Stomach (tissue), 9 donors: ENCODE results near the gene CFAP68. TPM values are rescaled to one million over a fixed set of nuclear protein-coding genes. Genes with fewer than 3 reads are reported as not detected.
"Not testable (repeated sequence)": the region's sequence is repeated elsewhere in the genome, so short reads cannot be mapped to it uniquely, and the experiment has no call there.

Experiments used
- DNase-seq, 2 donors: peaks; one replicate each; pipeline versions ENCODE4 v3.0.0 to v3.0.0-alpha.2; 2013 to 2019
- H3K27ac ChIP-seq, 5 donors: fragments of 200-600 bp in 4 of 5; sonication (generic) in 4 of 5; one replicate each; pipeline ENCODE4 v1.5.1; 2013 to 2019; ENCODE audit warnings: mild to moderate bottlenecking in 1 of 5, moderate library complexity in 1 of 5
- H3K27me3 ChIP-seq, 3 donors: fragments of 200-600 bp; sonication (generic); one replicate each; pipeline ENCODE4 v1.5.1; 2017 to 2019; ENCODE audit warnings: mixed run types in 1 of 3
- H3K36me3 ChIP-seq, 4 donors: fragments of 200-600 bp; sonication (generic); 1 replicate in 3 of 4; 2 replicates in 1 of 4; pipeline ENCODE4 v1.5.1; 2016 to 2019
- H3K4me1 ChIP-seq, 4 donors: fragments of 200-600 bp; sonication (generic); one replicate each; pipeline ENCODE4 v1.5.1; 2016 to 2019
- H3K4me3 ChIP-seq, 4 donors: fragments of 200-600 bp; sonication (generic) in 3 of 4; one replicate each; pipeline ENCODE4 v1.5.1; 2016 to 2019; ENCODE audit warnings: mild to moderate bottlenecking in 1 of 4
- H3K9me3 ChIP-seq, 4 donors: fragments of 200-600 bp; sonication (generic); one replicate each; pipeline ENCODE4 v1.5.1; 2016 to 2019
- CTCF ChIP-seq, 7 experiments: fragments of 450-650 bp in 4 of 7; fragments of 200-600 bp in 3 of 7; sonication (generic) in 3 of 7; IDR thresholded peaks; one replicate each; pipeline ENCODE4 v1.5.1; 2016 to 2019; ENCODE audit warnings: antibody characterized with exemption in 7 of 7, control low read depth in 2 of 7, mild to moderate bottlenecking in 1 of 7
- EP300 ChIP-seq: sonication (generic); formaldehyde crosslinking; IDR thresholded peaks from one replicate; pipeline ENCODE4 v1.6.1; 2017; ENCODE audit warnings: antibody characterized with exemption
- POLR2A ChIP-seq, 4 donors: fragments of 450-650 bp; IDR thresholded peaks; one replicate each; pipeline ENCODE4 v1.6.1; 2016; ENCODE audit warnings: antibody characterized with exemption in 4 of 4, control low read depth in 2 of 4, mild to moderate bottlenecking in 1 of 4, moderate library complexity in 1 of 4
- POLR2AphosphoS5 ChIP-seq, 3 donors: sonication (generic); formaldehyde crosslinking; IDR thresholded peaks; one replicate each; pipeline ENCODE4 v1.6.1; 2016; ENCODE audit warnings: antibody characterized with exemption in 3 of 3
- WGBS, 5 donors: extraction: QIAGEN DNeasy Blood & Tissue Kit in 3 of 5; methylation state at CpG; one replicate each; pipeline versions ENCODE4 v1.1.5 to v1.1.7; 2013 to 2018; 5-methylcytosine and 5-hydroxymethylcytosine counted together
- intact Hi-C: fragments of 100-400 bp; cut with DNase I; formaldehyde crosslinking; loops from one replicate; pipeline ENCODE4 v1.15.1; 2023; ENCODE audit warnings: low total_unique reads
- polyA plus RNA-seq, 3 donors: library from polyadenylated mRNA; stranded (reverse); fragments of 200-250 nt; gene quantifications; one replicate each; pipeline ENCODE4 v1.2.3, GENCODE V29; 2013
- total RNA-seq, 5 donors: library from RNA; depleted of rRNA; stranded (reverse); fragments of >200 nt; gene quantifications; one replicate each; pipeline versions ENCODE4 v1.1.0 to v1.2.3, GENCODE V29; 2014 to 2016
- donor health status: healthy with polysubstance abuse.
- donor health status: Bipolar disorder and iron deficiency.
- donor health status: healthy.

The CFAP68 gene
- total and polyA plus RNA-seq, 8 donors: 3.9 to 51.9 (median 40.2) TPM; not detected in 1

DNA sequence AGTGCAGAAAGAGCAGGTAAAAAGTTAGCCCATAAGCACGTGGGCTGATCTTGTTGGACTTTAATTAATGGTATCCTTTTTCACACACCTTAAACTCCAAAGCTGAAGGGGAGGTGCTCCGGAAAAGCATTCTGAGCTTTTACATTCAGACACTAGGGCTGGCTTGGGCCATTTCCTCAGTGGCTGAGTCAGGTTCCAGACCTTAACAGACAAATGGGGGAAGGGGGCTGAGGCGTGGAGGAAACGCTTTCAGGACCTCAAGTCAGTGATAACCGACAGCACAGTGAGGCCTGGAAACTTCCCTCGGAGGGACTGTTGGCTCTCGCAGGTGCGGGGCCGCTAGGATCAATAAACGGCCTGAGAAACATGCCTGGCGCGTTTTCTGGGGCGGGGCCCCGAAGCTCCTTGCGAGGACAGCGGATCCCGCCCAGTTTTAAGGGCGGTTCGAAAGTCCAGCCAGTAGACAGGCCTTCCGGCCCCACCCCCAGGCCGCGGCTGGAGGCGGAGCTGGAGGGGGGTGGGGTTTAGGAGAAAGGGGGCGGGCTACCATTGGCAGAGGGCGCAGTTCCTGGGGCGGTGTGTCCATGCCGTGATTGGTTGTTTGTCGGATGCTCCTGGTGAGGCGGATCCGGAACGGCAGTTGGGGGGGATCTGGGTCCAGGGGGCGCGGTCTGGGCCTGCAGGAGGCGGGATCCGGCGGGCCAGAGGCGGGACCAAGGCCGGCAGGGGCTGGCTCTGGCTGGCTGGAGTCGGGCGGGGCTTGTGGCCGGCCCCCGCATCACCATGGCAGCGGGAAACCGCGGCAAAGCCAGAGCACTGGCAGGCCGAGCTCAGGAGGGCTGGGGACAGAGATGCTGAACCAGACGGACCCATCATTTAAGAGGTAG, 47.4 kb downstream of the CFAP68 start:
- H3K27ac ChIP-seq: peak overlapping the region; percentile 85 to 93 (median 91)
- no peaks in the 10 kb centered on the region for H3K9me3 ChIP-seq
- TF ChIP-seq POLR2A (IDR thresholded peaks at IDR 0.05): no peak
- peak; percentile 38 to 69 (median 56) for TF ChIP-seq POLR2AphosphoS5 (IDR thresholded peaks at IDR 0.05)
- TF ChIP-seq CTCF (IDR thresholded peaks at IDR 0.05): peak in 1 of 7 experiments; percentile 15
- WGBS, 5 donors: 0 to 1% (median 1%) methylated on average over 24 to 47 of the region's 47 CpGs
- peak; percentile 97 to 99 for DNase-seq
- H3K4me3 ChIP-seq: peak overlapping the region; percentile 38 to 48 (median 41)
- H3K27me3 ChIP-seq: no peaks in the 10 kb centered on the region
- peaks cover 39 to 59% (median 50%) of the 10 kb centered on the region in 4 donors for H3K4me1 ChIP-seq
- H3K36me3 ChIP-seq: peaks cover 0 to 7% (median 2%) of the 10 kb centered on the region in 4 donors
- intact Hi-C loops: no loop called here

DNA sequence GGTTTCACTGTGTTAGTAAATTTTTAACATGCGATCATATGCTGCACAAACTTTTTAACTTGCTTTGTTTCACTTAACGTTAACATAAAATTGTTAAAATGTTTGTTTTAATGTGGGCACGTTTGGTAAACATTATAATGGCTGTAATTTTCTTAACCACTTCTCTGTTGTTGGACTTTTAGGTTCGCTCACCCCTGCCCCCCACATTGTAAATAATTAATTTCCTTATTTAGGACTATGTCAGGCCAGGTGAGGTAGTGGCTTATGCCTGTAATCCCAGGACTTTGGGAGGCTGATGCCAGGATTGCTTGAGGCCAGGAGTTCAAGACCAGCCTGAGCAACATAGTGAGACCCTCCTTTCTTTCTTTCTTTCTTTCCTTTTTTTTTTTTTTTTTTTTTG, 51.1 kb downstream of the CFAP68 start:
- no peak for TF ChIP-seq POLR2A (IDR thresholded peaks at IDR 0.05)
- no peak for TF ChIP-seq CTCF (IDR thresholded peaks at IDR 0.05)
- no peak for TF ChIP-seq POLR2AphosphoS5 (IDR thresholded peaks at IDR 0.05)
- TF ChIP-seq EP300: no peak
- H3K27ac ChIP-seq: no peak overlapping the region
- no peak for DNase-seq
- no peak overlapping the region for H3K4me3 ChIP-seq
- peaks cover 0 to 6% (median 2%) of the 10 kb centered on the region in 4 donors for H3K36me3 ChIP-seq
- WGBS, 5 donors: 28 to 47% (median 42%) methylated on average over 4 of the region's 4 CpGs
- peaks cover 14 to 41% (median 20%) of the 10 kb centered on the region in 4 donors for H3K4me1 ChIP-seq
- H3K9me3 ChIP-seq: no peaks in the 10 kb centered on the region
- no peaks in the 10 kb centered on the region for H3K27me3 ChIP-seq
- intact Hi-C loops: loop anchor here (5.0 kb wide), 1 partner anchor 52 kb away; no protein-coding TSS in a partner anchor

DNA sequence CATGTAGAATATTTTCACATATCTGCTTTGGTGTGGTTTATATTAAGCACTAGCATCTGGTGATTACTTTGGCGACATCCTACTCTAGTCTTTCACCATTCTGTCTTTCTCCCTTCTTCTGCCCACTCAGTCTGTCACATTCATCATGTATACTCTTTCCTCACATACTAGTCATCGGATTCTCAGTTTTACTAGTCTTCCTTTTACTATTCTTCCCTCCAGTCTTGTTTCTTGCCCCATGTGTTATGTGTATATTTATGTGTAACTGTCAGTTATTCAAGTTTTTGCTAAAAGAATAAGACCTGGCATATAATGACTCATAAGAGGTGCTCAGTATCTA, 53.2 kb downstream of the CFAP68 start:
- H3K27ac ChIP-seq: no peak overlapping the region
- no peak for DNase-seq
- intact Hi-C loops: loop anchor here (5.0 kb wide), 1 partner anchor 50 kb away; no protein-coding TSS in a partner anchor
- no peak for TF ChIP-seq CTCF (IDR thresholded peaks at IDR 0.05)
- TF ChIP-seq EP300: no peak
- TF ChIP-seq POLR2AphosphoS5 (IDR thresholded peaks at IDR 0.05): no peak
- no peak for TF ChIP-seq POLR2A (IDR thresholded peaks at IDR 0.05)
- no peaks in the 10 kb centered on the region for H3K36me3 ChIP-seq
- H3K27me3 ChIP-seq: no peaks in the 10 kb centered on the region
- no peaks in the 10 kb centered on the region for H3K9me3 ChIP-seq
- no peak overlapping the region for H3K4me3 ChIP-seq
- WGBS, 5 donors: 63 to 82% (median 77%) methylated on average over 2 of the region's 2 CpGs
- peaks cover 11 to 41% (median 23%) of the 10 kb centered on the region in 4 donors for H3K4me1 ChIP-seq

DNA sequence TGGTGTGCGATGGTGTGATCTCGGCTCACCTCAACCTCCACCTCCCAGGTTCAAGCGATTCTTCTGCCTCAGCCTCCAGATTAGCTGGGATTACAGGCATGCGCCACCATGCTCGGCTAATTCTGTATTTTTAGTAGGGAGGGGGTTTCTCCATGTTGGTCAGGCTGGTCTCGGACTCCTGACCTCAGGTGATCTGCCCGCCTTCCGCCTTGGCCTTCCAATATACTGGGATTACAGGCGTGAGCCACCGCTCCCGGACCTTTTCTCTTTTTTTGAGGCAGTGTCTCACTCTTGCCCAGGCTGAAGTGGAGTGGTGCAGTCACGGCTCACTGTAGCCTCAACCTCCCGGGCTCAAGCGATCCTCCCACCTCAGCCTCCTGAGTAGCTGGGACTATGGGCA, 53.8 kb downstream of the CFAP68 start:
- WGBS, 5 donors: 91 to 97% (median 96%) methylated on average over 14 of the region's 14 CpGs
- H3K27me3 ChIP-seq, H3K9me3 ChIP-seq, H3K4me3 ChIP-seq, H3K36me3 ChIP-seq, DNase-seq: not testable (repeated sequence)
- intact Hi-C loops: loop anchor here (5.0 kb wide), 1 partner anchor 49 kb away; no protein-coding TSS in a partner anchor
- Histone ChIP-seq H3K4me1 (peaks cover 17 to 45% (median 27%) of the 10 kb centered on the region in 4 donors), H3K27ac (peak overlapping the region in 1 of 5 donors; percentile 15)
